ENCODE results near the gene SH3D21.

- TF ChIP-seq CTCF (IDR thresholded peaks at IDR 0.05): no peak
- TF ChIP-seq POLR2AphosphoS5 (IDR thresholded peaks at IDR 0.05): peak in 2 of 4 donors; percentile 3 to 30
Measured at GRCh38 chr1:36322786-36323635, 16.8 kb downstream of the SH3D21 start.

All from sigmoid colon (tissue), 4 donors.